Panc1 (cell line): Measurements from ENCODE around the gene OGFOD2. TPM values are rescaled to one million over a fixed set of nuclear protein-coding genes. Genes with fewer than 3 reads are reported as not detected.
A peak's percentile ranks its signal among the peaks of the same experiment; 100 is the strongest.

Experiments used
- ATAC-seq: fragments of 200-7000 bp; cut with Tn5 transposase; 2 replicates; pipeline ENCODE4 v1.9.1; 2020; ENCODE audit warnings: mild to moderate bottlenecking, moderate library complexity
- BruUV-seq: library from RNA; stranded (reverse); fragments of 400-500 nt; replicated peaks from 2 replicates; lab custom pipeline; 2021; lab: Mats Ljungman, UMichigan
- CTCF ChIA-PET: fragments of 300-600 bp; sonication (Branson Sonifier 250); formaldehyde crosslinking; loops from one replicate; lab custom pipeline; 2022; ENCODE audit warnings: antibody characterized with exemption; lab: Charles Lee
- POLR2A ChIA-PET: fragments of 300-600 bp; sonication (Branson Sonifier 250); formaldehyde crosslinking; loops from one replicate; lab custom pipeline; 2022; ENCODE audit warnings: antibody characterized with exemption; lab: Charles Lee
- DNase-seq: peaks from one replicate; pipeline ENCODE4 v3.0.0-alpha.2; 2010; ENCODE audit warnings: low read depth, low spot score
- H3K27ac ChIP-seq: 2 replicates; pipeline ENCODE4 v1.5.1; 2011; ENCODE audit warnings: mild to moderate bottlenecking, low read length, inconsistent platforms
- H3K27me3 ChIP-seq: fragments of 200-500 bp; sonication (Bioruptor generic); 2 replicates; pipeline ENCODE4 v1.6.0; 2014; ENCODE audit warnings: low read length, inconsistent platforms; ENCODE audit not compliant: control insufficient read depth, insufficient read depth
- H3K36me3 ChIP-seq: fragments of 200-500 bp; sonication (Bioruptor generic); 2 replicates; pipeline ENCODE4 v1.5.1; 2014; ENCODE audit warnings: inconsistent platforms, mild to moderate bottlenecking, low read length, moderate library complexity; ENCODE audit not compliant: control insufficient read depth, insufficient read depth
- H3K4me1 ChIP-seq: 2 replicates; pipeline ENCODE4 v1.5.1; 2011; ENCODE audit warnings: inconsistent platforms, mild to moderate bottlenecking, low read length, moderate library complexity; ENCODE audit not compliant: control insufficient read depth, insufficient read depth
- H3K4me3 ChIP-seq, 2 experiments: 2 replicates each; pipeline ENCODE4 v1.5.1; 2011 to 2012; ENCODE audit warnings: low read depth in 2 of 2, low read length in 2 of 2, mild to moderate bottlenecking in 2 of 2, inconsistent platforms in 1 of 2, moderate library complexity in 1 of 2
- H3K9me3 ChIP-seq: fragments of 200-500 bp; sonication (Bioruptor generic); 2 replicates; pipeline ENCODE4 v1.5.1; 2014; ENCODE audit warnings: low read depth, mild to moderate bottlenecking, inconsistent platforms, low read length, moderate library complexity; ENCODE audit not compliant: control insufficient read depth, insufficient read depth
- CTCF ChIP-seq: fragments of 450-650 bp; IDR thresholded peaks from 2 replicates; pipeline ENCODE4 v1.5.1; 2017; ENCODE audit warnings: mild to moderate bottlenecking
- POLR2AphosphoS5 ChIP-seq: IDR thresholded peaks from 2 replicates; pipeline ENCODE4 v1.6.1; 2012; ENCODE audit warnings: mild to moderate bottlenecking, low read depth, low read length, moderate library complexity
- REST ChIP-seq, 2 experiments: IDR thresholded peaks; 2 replicates each; pipeline ENCODE4 v1.6.1; 2011 to 2012; ENCODE audit warnings: low read depth in 2 of 2, control low read depth in 1 of 2, low read length in 1 of 2, mild to moderate bottlenecking in 1 of 2, moderate library complexity in 1 of 2; ENCODE audit not compliant: insufficient read depth in 1 of 2
- SIN3A ChIP-seq: IDR thresholded peaks from 2 replicates; pipeline ENCODE4 v1.6.1; 2012; ENCODE audit warnings: low read depth, mild to moderate bottlenecking, low read length, moderate library complexity, borderline replicate concordance; ENCODE audit not compliant: insufficient read depth
- TCF7L2 ChIP-seq: IDR thresholded peaks from 2 replicates; pipeline ENCODE4 v1.6.1; 2011; ENCODE audit warnings: mild to moderate bottlenecking, low read depth, low read length, inconsistent platforms
- in situ Hi-C: cut with HindIII; loops from 2 replicates; pipeline ENCODE4 v1.10.0; 2016; ENCODE audit warnings: low sequenced_read_pairs, low pct_unique_long_range_greater_than_20kb
- intact Hi-C: fragments of 100-400 bp; cut with micrococcal nuclease; formaldehyde crosslinking; loops from one replicate; pipeline ENCODE4 v1.10.0; 2022; ENCODE audit not compliant: unreplicated experiment
- total RNA-seq: library from RNA; stranded (reverse); gene quantifications from one replicate; pipeline ENCODE4 v1.2.1, GENCODE V29; 2021; ENCODE audit not compliant: unreplicated experiment

OGFOD2 gene
- total RNA-seq, 1 experiment from 2014 or later = 32.0 TPM

GRCh38 chr12:122997343-122998250 is 22.6 kb downstream of the OGFOD2 start:
- ATAC-seq (0 out of 2 replicates have a peak, but pooled peaks have one; percentile 10), DNase-seq (no peak)
- no peak overlapping the region for H3K27ac ChIP-seq
- H3K36me3 ChIP-seq = no peaks in the 10 kb centered on the region
- no peaks in the 10 kb centered on the region for H3K9me3 ChIP-seq
- intact Hi-C loops = no loop called here
- TF ChIP-seq REST (IDR thresholded peaks at IDR 0.05; ENCODE audit: insufficient read depth in 1 of 2, low read depth in 2 of 2, low read length in 1 of 2) (no peak), TCF7L2 (no peak), CTCF (no peak), POLR2AphosphoS5 (no peak), SIN3A (no peak)
- ChIA-PET CTCF (interaction anchor here (0.5 to 0.6 kb wide), 2 partner anchors 31 to 184 kb away, joined by 6 to 8 read pairs; partner anchors contain the start of gene ABCB9), POLR2A (no interaction called here)
- no peak overlapping the region for H3K4me3 ChIP-seq
- BruUV-seq = no TSS peak
- in situ Hi-C loops = no loop called here
- H3K27me3 ChIP-seq = no peaks in the 10 kb centered on the region
- no peaks in the 10 kb centered on the region for H3K4me1 ChIP-seq

GRCh38 chr12:122998316-122998715 is 23.3 kb downstream of the OGFOD2 start:
- ChIA-PET POLR2A (interaction anchor here (0.7 kb wide), 1 partner anchor 630 kb away, joined by 7 read pairs; no protein-coding TSS in a partner anchor), CTCF (interaction anchor here (0.5 kb wide), 1 partner anchor 184 kb away, joined by 6 read pairs; no protein-coding TSS in a partner anchor)
- DNase-seq = no peak
- ATAC-seq = no peak
- Histone ChIP-seq H3K4me1 (no peaks in the 10 kb centered on the region), H3K27me3 (no peaks in the 10 kb centered on the region), H3K36me3 (no peaks in the 10 kb centered on the region), H3K4me3 (no peak overlapping the region), H3K27ac (no peak overlapping the region), H3K9me3 (no peaks in the 10 kb centered on the region)
- TF ChIP-seq SIN3A (no peak), TCF7L2 (no peak), POLR2AphosphoS5 (no peak), REST (IDR thresholded peaks at IDR 0.05; ENCODE audit: insufficient read depth in 1 of 2, low read depth in 2 of 2, low read length in 1 of 2) (no peak), CTCF (no peak)
- intact Hi-C loops = no loop called here
- no TSS peak for BruUV-seq
- in situ Hi-C loops = no loop called here
